Testis (tissue), 2 donors: ENCODE results near the gene DAB1.

ENCODE experiments used
- CTCF ChIP-seq, 3 experiments: fragments of 450-650 bp in 2 of 3; fragments of 200-600 bp in 1 of 3; sonication (generic) in 1 of 3; IDR thresholded peaks; one replicate each; pipeline ENCODE4 v1.5.1; 2016 to 2019; ENCODE audit warnings: antibody characterized with exemption in 3 of 3, mild to moderate bottlenecking in 2 of 3, moderate library complexity in 1 of 3
- POLR2A ChIP-seq: fragments of 450-650 bp; IDR thresholded peaks from one replicate; pipeline ENCODE4 v1.6.1; 2017; ENCODE audit warnings: antibody characterized with exemption, mild to moderate bottlenecking, moderate library complexity

GRCh38 chr1:57222801-57223200 is 201.1 kb downstream of the DAB1 start:
- TF ChIP-seq POLR2A: no peak
- TF ChIP-seq CTCF (IDR thresholded peaks at IDR 0.05): no peak
